ENCODE measurements around the gene FAXC.
"Not testable (repeated sequence)": the region's sequence is repeated elsewhere in the genome, so short reads cannot be mapped to it uniquely, and the experiment has no call there.

FAXC gene

GRCh38 chr6:99276747-99277146 lies 72.7 kb downstream of the FAXC start:
- no peak for DNase-seq (ENCODE audit: extremely low read depth, low read depth)
- TF ChIP-seq CTCF (IDR thresholded peaks at IDR 0.05; ENCODE audit: low read depth, low read length, missing control alignments), result no peak
- no peak overlapping the region for H3K4me3 ChIP-seq (replicated peaks; ENCODE audit: low read depth, low read length)

DNA sequence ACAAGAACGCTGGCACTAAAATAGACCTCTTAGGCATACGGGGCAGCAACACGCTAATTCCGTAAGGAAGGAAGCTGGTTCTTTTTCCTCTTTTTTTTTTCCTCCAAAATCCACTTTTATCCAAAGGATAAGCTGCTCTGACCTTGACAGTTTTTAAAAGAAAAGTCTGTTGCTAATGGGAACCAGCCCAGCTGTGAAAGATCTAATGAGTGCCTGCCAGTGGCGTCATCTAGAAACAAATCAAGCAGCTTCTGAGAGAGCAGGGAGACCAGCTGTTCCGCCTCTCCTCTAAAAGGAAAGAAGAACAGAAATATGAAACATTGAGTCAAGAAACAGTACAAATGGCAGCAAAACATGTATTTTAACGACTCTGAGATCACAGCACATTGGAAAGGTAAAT lies 78.6 kb downstream of the FAXC start:
- DNase-seq (ENCODE audit: extremely low read depth, low read depth), result no peak
- TF ChIP-seq CTCF (IDR thresholded peaks at IDR 0.05; ENCODE audit: low read depth, low read length, missing control alignments), result no peak
- H3K4me3 ChIP-seq (replicated peaks; ENCODE audit: low read depth, low read length), result no peak overlapping the region

DNA sequence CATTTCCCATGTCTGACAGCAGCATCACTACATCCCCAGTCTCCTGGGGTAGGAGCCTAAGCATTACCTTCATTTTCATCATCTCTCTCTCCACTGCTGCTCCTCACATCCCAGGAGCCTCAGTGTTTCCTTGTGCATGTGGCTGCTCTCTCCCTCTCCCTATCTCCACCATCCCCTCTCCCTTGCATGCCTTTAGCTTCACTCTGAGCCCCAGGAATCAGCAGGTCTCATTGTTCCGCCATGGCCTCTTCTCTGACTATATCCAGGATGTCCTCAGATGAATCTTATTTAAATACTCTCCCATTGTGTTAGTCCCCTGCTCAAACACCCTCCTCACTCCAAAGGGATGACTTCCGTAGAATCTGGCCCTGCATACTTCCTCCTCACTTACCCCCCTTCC lies 79.4 kb downstream of the FAXC start:
- DNase-seq (ENCODE audit: extremely low read depth, low read depth), result no peak
- no peak overlapping the region for H3K4me3 ChIP-seq (replicated peaks; ENCODE audit: low read depth, low read length)
- no peak for TF ChIP-seq CTCF (IDR thresholded peaks at IDR 0.05; ENCODE audit: low read depth, low read length, missing control alignments)

DNA sequence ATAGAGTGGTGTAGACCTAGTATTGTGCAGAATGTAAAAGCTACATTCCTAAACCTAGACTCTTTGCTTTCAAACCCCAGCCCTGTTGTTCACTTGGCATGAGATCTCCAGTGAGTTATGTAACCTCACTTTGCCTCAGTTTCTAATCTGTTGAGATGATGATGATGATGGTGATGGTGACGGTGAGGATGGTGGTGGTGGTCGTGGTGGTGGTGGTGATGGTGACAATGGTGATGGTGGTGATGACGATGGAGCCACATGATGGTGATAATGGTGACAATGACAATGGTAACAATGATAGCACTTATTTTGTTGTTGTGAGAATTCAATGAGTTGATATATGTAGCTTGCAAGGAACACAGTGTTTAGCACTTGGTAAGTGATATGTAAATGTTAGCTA lies 80.3 kb downstream of the FAXC start:
- no peak overlapping the region for H3K4me3 ChIP-seq (replicated peaks; ENCODE audit: low read depth, low read length)
- DNase-seq (ENCODE audit: extremely low read depth, low read depth), result no peak
- no peak for TF ChIP-seq CTCF (IDR thresholded peaks at IDR 0.05; ENCODE audit: low read depth, low read length, missing control alignments)

DNA sequence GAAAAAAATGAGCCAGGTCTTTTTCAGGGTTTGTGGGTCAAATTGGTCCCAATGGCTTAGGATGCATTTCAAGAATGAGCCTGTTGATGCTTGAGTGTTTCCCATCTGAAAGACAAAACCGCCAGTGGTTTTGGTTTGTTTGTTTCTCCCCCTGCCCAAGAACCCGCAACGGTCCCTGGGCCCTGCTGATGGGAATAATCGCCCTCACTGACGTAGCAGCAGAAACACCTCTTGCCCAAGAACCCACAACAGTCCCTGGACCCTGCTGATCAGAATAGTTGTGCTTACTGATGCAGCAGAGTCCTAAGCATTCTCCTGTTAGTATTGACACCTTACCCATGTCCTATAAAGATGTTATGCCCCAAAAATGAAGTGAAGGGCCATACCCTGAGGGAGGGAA lies 82.5 kb downstream of the FAXC start:
- DNase-seq (ENCODE audit: extremely low read depth, low read depth); H3K4me3 ChIP-seq (replicated peaks; ENCODE audit: low read depth, low read length): not testable (repeated sequence)

- H3K4me3 ChIP-seq (replicated peaks; ENCODE audit: low read depth, low read length); DNase-seq (ENCODE audit: extremely low read depth, low read depth): not testable (repeated sequence)
These were observed 84.0 kb downstream of the FAXC start for GRCh38 chr6:99265447-99265846.

GRCh38 chr6:99254616-99255550 lies 94.6 kb downstream of the FAXC start:
- no peak overlapping the region for H3K4me3 ChIP-seq (replicated peaks; ENCODE audit: low read depth, low read length)
- DNase-seq (ENCODE audit: extremely low read depth, low read depth), result no peak
- no peak for TF ChIP-seq CTCF (IDR thresholded peaks at IDR 0.05; ENCODE audit: low read depth, low read length, missing control alignments)

DNA sequence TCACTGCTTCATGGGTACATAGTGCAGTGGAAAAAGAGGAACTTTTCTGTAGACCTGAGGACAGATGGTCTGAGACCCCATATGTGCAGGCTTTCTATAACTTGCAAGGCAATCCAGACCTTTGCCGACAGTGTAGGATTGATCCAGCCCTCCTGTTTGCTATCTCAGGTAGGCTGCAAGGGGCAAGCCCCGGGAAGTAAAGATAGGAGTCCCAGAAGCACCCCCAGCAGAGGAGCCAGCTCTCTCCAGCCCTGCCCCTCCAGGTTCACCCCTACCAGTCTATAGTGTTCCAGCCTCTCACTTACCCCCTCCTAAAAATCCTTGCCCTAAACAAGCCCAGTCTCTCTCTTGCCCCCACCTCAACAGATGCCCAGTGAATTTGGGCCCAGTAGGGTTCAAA lies 96.2 kb downstream of the FAXC start:
- DNase-seq (ENCODE audit: extremely low read depth, low read depth), result no peak
- no peak for TF ChIP-seq CTCF (IDR thresholded peaks at IDR 0.05; ENCODE audit: low read depth, low read length, missing control alignments)
- no peak overlapping the region for H3K4me3 ChIP-seq (replicated peaks; ENCODE audit: low read depth, low read length)

Data from HFF-Myc (cell line).